Stimulated activated CD8-positive, alpha-beta memory T cell treated with anti-CD3 and anti-CD28 coated beads, Interleukin-7, amount 100 ng/mL, for 48 hours (primary cell): ENCODE data around the gene WDR4.
"Not testable (repeated sequence)": the region's sequence is repeated elsewhere in the genome, so short reads cannot be mapped to it uniquely, and the experiment has no call there.

ENCODE experiments used
- DNase-seq, 2 donors: peaks; one replicate each; pipeline ENCODE4 v3.0.0-alpha.2; 2020; ENCODE audit warnings: low read depth in 1 of 2; ENCODE audit errors: extremely low read depth in 1 of 2

WDR4 gene

GRCh38 chr21:42880352-42880751 is 1.0 kb upstream of the WDR4 start:
- DNase-seq = no peak

DNA sequence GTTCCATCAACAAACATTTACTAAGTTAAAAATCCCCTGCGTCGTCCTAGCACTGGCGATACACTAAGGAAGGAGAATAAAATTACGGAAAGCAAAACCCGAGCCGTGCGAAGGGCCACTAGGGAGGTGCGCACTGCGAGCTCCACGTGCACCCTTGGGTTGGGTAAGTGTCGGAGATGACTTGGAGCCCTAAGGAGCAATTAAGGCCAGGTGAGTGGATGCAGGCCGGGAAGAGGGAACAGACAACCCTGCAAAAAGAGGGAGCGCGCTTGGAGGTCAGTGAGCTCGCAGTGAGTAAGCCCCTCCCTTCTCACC is 704 bp downstream of the WDR4 start:
- no peak for DNase-seq

DNA sequence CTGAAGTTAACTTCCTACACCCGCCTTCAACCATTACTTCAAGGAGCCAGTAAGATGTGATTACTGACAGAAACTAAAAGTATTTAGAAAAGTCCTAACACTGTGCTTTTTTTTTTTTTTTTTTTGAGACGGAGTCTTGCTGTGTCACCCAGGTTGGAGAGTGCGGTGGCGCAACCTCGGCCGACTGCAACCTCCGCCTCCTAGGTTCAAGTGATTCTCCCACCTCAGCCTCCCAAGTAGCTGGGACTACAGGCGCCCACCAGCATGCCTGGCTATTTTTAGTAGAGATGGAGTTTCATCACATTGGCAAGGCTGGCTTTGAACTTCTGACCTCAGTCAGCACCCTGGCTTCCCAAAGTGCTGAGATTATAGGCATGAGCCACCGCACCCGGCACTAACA is 3.5 kb downstream of the WDR4 start:
- not testable (repeated sequence) for DNase-seq

GRCh38 chr21:42873096-42873495 is 6.2 kb downstream of the WDR4 start:
- no peak for DNase-seq

DNA sequence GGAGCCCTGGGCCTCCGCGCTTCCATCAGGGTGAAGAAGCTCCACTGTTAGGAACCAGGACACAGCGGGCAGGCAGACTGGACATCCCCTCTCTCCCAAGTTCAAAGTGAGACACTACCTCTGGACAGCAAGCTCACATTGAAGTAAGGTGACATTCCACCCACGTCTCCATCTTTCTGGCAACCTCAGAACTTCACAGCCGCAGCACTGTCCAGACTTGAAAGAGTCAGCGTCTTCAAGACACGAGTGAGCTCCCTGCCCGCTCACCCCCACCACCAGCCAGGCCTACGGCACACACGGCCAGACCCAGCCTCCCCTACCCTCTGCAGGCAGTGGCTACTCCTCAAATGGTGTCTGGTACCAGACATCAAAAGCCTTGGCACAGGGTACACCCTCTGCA is 11.1 kb downstream of the WDR4 start:
- no peak for DNase-seq

- no peak for DNase-seq
These were observed 13.6 kb downstream of the WDR4 start for GRCh38 chr21:42865776-42866160.

GRCh38 chr21:42864815-42865775 is 14.2 kb downstream of the WDR4 start:
- no peak for DNase-seq

GRCh38 chr21:42864286-42864685 is 15.1 kb downstream of the WDR4 start:
- no peak for DNase-seq

GRCh38 chr21:42863504-42863870 is 15.9 kb downstream of the WDR4 start:
- DNase-seq = no peak

DNA sequence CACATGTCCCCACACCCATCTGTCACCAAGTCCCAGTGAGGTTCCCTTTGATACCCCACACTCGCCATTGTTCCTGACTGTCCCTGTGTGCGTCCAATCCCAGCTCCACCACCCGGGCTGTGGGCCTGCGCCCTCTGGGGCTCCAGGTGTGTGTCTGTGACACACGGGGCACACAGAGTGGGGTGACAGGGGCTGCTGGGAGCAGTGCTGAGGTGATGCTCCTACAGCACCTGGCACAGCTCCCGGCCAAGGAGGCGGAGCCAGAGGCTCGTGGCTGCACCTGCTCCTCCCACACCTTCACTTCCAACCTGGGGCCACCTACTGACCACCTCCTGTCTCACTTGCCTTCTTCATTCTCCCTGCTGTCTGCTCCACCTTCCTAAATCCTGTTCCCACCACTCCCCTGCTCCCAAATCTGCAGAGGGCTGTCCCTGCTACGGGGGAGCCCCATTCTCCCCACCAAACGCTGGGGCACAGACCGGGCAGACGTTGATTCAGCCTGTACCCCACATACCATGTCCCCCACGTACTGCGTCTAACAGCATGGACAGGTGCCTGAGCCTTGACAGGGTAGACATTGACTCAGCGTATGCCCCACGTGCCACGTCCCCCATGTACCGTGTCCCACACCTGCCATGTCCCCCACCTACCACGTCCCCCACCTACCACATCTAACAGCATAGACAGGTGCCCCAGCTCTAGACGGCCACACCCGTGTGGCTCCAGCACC is 16.4 kb downstream of the WDR4 start:
- DNase-seq = no peak

- no peak for DNase-seq
These were observed 17.4 kb downstream of the WDR4 start for GRCh38 chr21:42861848-42862400.

DNA sequence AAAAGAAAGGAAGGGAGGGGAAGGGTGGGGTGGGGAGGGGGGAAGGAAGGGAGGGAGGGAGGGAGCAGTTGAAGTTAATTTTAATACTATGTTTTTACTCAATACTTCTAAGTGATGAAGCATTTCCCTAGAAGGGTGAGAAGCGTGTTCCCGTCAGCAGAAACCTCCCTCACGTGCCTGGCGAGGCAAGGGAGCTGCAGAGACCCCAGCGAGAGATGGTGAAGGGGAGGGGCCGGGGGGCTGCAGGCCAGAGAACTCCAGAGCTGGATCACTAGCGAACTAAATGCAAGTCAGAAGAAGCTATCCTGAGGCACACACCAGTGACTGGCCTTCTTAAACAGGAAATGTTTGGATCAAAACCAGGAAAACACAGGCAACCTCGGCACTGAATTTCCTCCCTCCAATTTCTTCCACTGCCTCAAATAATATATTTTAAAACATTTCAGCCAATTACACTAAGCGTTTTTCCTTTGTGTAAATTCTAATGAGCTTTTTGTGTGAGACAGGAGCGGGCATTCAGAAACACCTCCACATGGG is 18.0 kb downstream of the WDR4 start:
- no peak for DNase-seq

DNA sequence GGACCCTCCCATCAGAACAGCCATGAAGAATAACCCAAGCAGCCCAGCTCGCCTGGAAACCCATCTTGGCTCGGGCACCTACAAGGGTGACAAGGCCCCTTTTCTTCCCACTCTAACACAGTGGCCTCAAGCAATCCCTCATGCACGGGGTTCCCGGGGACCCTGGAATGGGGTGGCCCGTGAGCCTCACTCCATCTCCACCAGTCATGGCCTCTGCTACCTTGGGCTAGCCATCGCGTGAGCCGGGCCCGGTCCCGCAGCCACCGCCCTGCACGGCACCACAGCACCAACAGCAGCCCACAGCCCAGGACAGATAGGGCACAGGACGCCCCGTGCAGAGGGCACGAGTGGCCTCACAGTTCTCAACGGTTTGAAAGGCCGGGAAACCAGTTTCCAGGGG is 19.0 kb downstream of the WDR4 start:
- DNase-seq = no peak

- DNase-seq = no peak
These were observed 19.5 kb downstream of the WDR4 start for GRCh38 chr21:42859891-42860230.

DNA sequence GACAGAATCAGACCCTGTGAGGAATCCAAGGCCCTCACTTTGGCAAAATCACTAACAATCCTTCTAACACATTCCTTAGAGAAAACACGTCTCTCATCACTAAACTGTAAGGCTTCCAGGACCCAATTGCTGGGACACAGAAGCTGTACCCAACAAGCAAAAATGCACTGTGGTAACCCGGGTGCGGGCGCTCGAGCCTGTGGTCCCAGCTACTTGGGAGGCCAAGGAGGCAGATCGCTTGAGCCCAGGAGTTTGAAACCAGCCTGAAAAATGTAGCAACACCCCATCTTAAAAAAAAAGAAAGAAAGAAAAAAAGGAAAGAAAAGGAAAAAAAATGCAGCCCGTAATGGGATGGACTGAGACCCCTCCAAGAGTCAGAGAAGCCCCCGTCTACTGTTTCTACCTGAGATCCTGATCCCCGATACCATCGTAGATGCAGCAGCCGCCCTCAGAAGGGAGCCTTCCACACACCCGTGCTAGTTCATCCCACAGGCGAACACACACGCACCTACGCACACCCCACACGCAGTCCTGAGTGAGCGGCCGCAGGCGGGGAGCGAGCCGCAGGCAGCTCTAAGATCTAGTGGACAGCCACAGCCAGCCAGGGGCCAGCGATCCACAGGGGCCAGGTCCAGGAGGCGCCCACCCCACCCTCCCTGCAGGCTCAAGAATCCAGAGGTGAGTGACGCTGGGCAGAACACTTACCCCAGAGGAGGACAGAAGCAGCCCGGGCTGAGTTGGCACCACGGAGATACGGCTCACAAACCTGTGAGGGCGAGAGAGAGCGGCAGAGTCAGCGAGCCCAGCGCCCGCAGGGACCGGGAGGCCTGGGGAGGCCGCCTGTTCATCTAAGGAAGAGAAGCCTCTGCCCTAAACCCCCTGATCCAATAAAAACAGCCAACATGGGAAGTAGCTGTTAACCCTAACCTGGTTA is 20.1 kb downstream of the WDR4 start:
- no peak for DNase-seq

DNA sequence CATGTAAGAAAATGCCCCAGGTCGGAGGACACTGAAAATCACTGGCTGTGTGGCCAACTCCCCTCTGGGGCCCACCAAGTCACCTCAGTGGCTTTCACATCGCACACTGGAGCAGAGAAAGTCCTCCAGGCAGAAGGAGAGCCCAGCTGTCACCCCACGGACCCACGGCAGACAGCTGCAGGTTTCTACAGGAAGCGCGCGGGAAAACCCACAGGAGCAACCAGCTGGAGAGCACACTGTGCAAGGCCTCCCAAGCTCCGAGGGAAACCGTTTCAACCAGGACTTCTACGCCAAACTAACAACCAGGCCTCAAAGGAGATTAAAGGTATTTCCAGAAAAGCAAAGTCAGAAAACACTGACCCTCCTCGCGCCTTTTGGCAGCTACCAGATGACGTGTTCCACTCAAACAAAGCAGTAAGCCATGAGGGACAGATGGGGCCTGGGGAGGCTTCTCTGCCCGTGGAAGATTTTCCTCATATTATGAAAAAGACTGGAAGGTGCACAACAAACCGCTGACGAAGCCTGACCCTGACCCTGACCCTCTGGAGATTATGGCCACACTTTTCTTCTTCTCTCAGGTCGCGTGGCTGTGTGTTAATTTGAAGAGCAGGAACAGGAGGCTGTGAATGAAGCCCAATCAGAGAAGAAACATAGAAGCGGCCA is 21.0 kb downstream of the WDR4 start:
- DNase-seq = no peak

DNA sequence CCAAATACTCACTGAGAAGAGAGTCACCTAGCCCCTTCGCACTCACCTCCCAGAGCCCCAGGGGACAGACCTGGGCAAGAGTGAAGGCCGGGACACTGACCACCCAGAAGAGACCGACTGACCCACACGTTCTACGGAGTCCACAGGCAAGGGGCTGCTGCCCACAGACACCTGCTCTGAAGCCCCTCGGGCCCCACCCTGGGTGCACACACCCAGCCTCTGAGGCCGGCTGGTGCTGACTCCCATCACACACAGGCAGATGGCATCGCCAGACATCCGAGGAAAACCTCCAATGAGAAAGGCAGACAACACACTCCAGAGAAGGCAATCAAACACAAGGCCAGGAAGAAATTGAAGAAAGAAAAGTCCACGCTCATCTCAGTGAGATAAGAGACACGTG is 22.1 kb downstream of the WDR4 start:
- DNase-seq = no peak

GRCh38 chr21:42855937-42856335 is 23.4 kb downstream of the WDR4 start:
- DNase-seq = no peak

DNA sequence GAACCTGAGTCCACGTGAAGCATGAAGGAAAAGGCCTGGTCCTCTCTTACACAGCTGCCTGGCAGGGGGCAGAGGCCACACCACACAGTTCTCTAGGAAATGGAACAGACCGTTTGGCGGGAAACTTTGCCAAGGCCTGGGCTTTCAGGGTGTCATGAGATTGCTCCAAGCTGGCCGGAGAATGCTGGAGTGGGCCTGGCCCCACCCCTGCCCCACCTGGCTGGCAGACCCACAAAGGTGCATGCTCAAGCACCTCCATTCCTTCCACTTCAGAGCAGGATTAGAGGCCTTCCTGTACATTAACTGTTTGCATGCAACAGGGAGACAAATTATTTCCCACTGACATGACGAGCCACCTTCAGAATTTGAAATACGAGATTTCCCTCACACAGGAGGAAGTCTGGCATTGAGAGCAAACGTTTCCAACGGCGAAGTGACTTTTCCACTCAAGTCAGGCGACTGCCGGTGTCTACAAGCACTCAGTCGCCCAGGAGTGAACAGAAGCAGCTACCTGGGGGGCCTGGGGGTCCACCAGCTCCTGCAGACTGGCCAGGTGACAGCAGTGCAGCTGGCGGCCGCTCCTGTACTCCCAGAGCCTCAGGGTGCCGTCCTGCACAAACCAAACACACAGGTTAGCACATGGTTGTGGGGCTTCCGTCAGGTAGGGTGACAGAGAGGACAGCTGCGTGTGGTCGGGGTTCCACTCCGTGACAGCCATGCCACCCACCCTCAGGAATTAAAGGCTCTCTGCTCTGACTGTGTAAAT is 24.0 kb downstream of the WDR4 start:
- DNase-seq = no peak
